ENCODE measurements around the gene YAF2.
"Not testable (repeated sequence)": the region's sequence is repeated elsewhere in the genome, so short reads cannot be mapped to it uniquely, and the experiment has no call there.

YAF2 gene

DNA sequence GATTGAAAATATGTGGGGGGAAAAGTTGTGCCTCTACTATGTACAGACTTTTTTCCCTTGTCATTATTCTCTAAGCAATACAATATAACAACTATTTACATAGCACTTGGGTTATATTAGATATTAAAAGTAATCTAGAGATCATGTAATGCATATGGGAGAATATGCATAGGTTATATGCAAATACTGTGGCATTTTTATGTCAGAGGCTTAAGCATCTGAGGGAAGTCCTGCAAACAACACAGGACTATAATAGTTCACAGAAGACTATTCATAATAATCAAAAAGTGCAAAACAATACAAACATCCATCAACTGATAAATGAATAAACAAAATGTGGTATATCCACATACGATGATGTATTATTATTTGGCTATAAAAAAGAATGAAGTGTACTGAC is 33.7 kb downstream of the YAF2 start:
- TF ChIP-seq, protein P1, sequence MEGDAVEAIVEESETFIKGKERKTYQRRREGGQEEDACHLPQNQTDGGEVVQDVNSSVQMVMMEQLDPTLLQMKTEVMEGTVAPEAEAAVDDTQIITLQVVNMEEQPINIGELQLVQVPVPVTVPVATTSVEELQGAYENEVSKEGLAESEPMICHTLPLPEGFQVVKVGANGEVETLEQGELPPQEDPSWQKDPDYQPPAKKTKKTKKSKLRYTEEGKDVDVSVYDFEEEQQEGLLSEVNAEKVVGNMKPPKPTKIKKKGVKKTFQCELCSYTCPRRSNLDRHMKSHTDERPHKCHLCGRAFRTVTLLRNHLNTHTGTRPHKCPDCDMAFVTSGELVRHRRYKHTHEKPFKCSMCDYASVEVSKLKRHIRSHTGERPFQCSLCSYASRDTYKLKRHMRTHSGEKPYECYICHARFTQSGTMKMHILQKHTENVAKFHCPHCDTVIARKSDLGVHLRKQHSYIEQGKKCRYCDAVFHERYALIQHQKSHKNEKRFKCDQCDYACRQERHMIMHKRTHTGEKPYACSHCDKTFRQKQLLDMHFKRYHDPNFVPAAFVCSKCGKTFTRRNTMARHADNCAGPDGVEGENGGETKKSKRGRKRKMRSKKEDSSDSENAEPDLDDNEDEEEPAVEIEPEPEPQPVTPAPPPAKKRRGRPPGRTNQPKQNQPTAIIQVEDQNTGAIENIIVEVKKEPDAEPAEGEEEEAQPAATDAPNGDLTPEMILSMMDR (IDR thresholded peaks at IDR 0.05; ENCODE audit: control insufficient read depth, extremely low read depth, insufficient read depth) = no peak
- DNase-seq (ENCODE audit: low read depth) = no peak
- no peak overlapping the region for H3K4me3 ChIP-seq (ENCODE audit: low read depth, low read length)

DNA sequence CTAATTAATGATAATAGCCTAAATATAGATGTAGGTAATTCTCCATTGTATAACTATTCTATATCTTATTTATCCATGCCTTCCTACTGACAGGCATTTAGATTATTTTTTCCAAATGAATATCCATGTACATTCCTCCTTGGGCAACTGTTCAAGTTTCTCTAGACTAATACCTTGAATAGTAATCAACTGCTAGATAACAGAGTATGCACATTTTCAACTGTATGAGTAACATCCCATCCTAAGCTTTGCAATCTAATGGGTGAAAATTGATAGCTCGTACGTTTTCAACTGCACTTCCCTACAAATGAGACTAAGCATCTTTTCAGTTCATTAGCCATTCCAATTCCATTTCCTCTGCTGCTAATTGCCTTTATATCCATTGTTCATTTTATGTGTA is 37.0 kb downstream of the YAF2 start:
- DNase-seq (ENCODE audit: low read depth) = no peak
- TF ChIP-seq, protein P1 (IDR thresholded peaks at IDR 0.05; ENCODE audit: control insufficient read depth, extremely low read depth, insufficient read depth) = no peak
- H3K4me3 ChIP-seq (ENCODE audit: low read depth, low read length) = no peak overlapping the region

DNA sequence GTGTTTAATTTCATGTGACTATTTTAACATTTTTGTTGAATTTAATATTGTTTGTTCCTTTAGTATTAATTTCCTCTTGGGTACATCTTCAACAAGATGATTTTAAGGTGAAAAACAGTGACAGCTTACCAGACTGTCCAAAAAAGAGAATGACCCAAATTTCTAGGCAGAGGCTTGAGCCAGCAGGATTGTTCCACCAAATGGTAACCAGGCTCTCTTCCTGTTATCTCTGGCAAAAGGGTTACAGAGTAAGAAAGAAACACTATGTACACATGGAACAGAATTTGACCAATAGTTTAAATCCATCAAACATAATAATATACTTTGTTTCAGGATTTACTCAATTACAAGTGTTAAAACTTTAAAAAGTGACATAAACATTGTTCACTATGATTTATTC is 39.0 kb downstream of the YAF2 start:
- H3K4me3 ChIP-seq (ENCODE audit: low read depth, low read length) = no peak overlapping the region
- DNase-seq (ENCODE audit: low read depth) = no peak
- TF ChIP-seq, protein P1 (IDR thresholded peaks at IDR 0.05; ENCODE audit: control insufficient read depth, extremely low read depth, insufficient read depth) = no peak

DNA sequence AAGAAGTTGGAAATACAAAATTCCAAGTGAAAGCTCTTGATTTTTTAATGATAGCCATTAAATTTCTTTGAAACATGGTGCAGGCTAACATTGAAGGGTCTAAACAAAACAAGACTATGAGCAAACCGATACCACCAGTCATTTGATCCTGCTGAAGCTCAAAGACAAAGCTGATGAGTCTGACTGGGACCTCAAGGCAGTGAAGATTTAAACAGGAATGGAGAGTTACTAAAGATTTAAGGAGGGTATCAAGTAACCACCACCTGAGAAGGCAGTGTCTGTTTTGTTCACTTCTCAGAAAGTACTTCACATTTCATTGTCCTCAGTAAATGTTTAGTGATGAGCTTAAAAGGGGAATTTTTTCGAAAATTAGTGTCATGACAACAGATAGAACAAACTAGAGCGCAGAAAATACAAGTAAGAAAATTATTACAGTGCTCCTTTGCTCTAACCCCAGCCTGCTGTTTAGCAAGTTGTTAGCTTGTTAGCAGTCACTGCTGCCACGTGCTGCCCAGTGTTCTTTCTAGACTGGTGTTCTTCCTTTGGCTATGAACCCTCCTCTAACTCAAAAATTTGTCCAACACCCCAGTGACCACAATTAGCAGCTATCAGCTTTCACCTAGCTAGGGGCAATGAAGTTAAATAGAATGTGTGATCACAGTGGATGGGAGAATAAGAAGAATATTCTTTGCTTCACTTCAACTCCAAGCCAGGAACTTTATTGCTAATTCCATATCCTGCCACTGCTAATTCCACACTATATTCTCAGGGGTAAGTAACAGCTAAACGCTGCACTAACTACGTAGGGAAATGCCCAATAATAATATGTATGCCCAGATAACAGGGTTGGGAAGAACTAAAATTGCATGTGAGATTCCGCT is 41.1 kb downstream of the YAF2 start:
- H3K4me3 ChIP-seq (ENCODE audit: low read depth, low read length) = no peak overlapping the region
- TF ChIP-seq, protein P1 (IDR thresholded peaks at IDR 0.05; ENCODE audit: control insufficient read depth, extremely low read depth, insufficient read depth) = no peak
- DNase-seq (ENCODE audit: low read depth) = no peak

DNA sequence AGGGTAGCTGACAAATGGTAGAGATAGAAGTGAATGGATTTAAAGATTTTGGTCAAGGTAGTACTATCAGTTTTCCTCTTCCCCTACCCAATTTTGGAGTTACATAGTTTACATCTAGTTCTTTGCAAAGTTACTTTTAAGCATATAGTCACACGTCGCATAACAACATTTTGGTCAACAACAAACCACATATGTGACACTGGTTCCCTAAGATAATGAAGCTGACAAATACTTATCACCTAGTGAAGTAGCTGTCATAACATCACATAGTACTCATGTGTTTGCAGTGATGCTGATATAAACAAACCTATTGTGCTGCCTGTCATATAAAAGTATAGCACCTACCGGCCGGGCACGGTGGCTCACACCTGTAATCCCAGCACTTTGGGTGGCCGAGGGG is 45.4 kb downstream of the YAF2 start:
- no peak for DNase-seq (ENCODE audit: low read depth)
- H3K4me3 ChIP-seq (ENCODE audit: low read depth, low read length) = no peak overlapping the region
- TF ChIP-seq, protein P1 (IDR thresholded peaks at IDR 0.05; ENCODE audit: control insufficient read depth, extremely low read depth, insufficient read depth) = no peak

DNA sequence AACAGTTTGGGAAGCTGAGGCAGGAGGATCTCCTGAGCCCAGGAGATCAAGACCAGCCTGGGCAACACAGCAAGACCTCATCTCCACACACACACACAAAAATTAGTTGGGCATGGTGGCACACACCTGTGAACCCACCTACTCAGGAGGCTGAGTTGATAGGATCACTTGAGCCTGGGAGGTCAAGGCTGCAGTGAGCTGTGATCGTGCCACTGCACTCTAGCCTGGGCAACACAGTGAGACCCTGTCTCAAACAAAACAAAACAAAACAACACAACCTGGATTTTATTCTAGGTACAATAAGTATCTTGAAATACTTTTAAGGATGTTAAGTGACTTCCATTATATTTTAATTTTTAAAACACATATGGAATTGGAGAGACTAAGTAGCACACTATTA is 45.8 kb downstream of the YAF2 start:
- H3K4me3 ChIP-seq (ENCODE audit: low read depth, low read length) = no peak overlapping the region
- DNase-seq (ENCODE audit: low read depth) = no peak
- TF ChIP-seq, protein P1 (IDR thresholded peaks at IDR 0.05; ENCODE audit: control insufficient read depth, extremely low read depth, insufficient read depth) = no peak

DNA sequence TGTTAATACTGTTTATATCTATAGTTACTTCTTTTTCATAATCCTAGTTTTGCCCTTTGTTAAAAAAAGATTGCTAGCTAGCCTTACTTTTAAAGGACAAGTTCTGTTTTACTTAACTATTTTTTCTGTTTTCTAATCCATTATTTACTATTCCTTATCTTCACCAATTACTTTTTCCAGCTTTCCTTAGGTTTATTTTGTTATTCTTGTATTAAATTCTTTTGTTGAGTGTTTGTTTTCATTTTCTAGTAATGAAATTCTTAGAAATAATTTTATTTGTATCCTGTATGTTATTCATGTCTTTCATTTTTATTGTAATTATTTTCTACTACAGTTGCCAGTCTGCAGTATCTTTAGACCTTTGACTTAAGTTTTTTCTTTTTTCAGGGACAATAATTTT is 47.7 kb downstream of the YAF2 start:
- no peak overlapping the region for H3K4me3 ChIP-seq (ENCODE audit: low read depth, low read length)
- TF ChIP-seq, protein P1 (IDR thresholded peaks at IDR 0.05; ENCODE audit: control insufficient read depth, extremely low read depth, insufficient read depth) = no peak
- no peak for DNase-seq (ENCODE audit: low read depth)

DNA sequence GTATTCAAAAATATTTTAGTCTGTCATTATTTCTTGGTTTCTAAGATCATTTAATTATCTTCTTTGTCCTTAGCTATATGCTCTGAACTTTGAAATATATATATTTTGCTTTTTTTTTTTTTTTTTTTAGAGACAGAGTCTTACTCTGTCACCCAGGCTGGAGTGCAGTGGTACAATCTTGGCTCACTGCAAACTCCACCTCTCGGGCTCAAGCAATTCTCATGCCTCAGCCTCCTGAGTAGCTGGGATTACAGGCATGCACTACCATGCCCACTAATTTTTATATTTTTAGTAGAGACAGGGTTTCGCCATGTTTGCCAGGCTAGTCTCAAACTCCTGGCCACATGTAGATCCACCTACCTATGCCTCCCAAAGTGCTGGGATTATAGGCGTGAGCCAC is 49.8 kb downstream of the YAF2 start:
- DNase-seq (ENCODE audit: low read depth); H3K4me3 ChIP-seq (ENCODE audit: low read depth, low read length): not testable (repeated sequence)

Data from LNCaP clone FGC (cell line).